Duodenal mucosa (tissue), 2 donors: ENCODE measurements around the gene PAIP2.
A peak's percentile ranks its signal among the peaks of the same experiment; 100 is the strongest.

Experiments
- H3K27ac ChIP-seq: one replicate; pipeline ENCODE4 v1.7.0; 2013; ENCODE audit warnings: low read depth, low read length
- H3K27me3 ChIP-seq, 2 donors: one replicate each; pipeline ENCODE4 v1.7.0; 2013; ENCODE audit warnings: low read length in 2 of 2, control low read depth in 1 of 2; ENCODE audit not compliant: insufficient read depth in 2 of 2, control insufficient read depth in 1 of 2
- H3K36me3 ChIP-seq, 2 donors: one replicate each; pipeline ENCODE4 v1.7.0; 2013; ENCODE audit warnings: low read length in 2 of 2, control low read depth in 1 of 2; ENCODE audit not compliant: insufficient read depth in 2 of 2, control insufficient read depth in 1 of 2
- H3K4me1 ChIP-seq, 2 donors: one replicate each; pipeline ENCODE4 v1.7.0; 2013; ENCODE audit warnings: low read length in 2 of 2, control low read depth in 1 of 2; ENCODE audit not compliant: insufficient read depth in 2 of 2, control insufficient read depth in 1 of 2
- H3K4me3 ChIP-seq, 2 donors: one replicate each; pipeline ENCODE4 v1.7.0; 2013; ENCODE audit warnings: low read length in 2 of 2, low read depth in 1 of 2
- H3K9ac ChIP-seq, 2 donors: one replicate each; pipeline ENCODE4 v1.7.0; 2013; ENCODE audit warnings: low read length in 2 of 2, low read depth in 1 of 2
- H3K9me3 ChIP-seq, 2 donors: one replicate each; pipeline ENCODE4 v1.7.0; 2013; ENCODE audit warnings: low read length in 2 of 2, control low read depth in 1 of 2; ENCODE audit not compliant: control insufficient read depth in 1 of 2

Gene PAIP2

GRCh38 chr5:139397921-139398320 lies 56.3 kb downstream of the PAIP2 start:
- Histone ChIP-seq H3K9ac (no peak overlapping the region), H3K9me3 (no peaks in the 10 kb centered on the region), H3K36me3 (no peaks in the 10 kb centered on the region), H3K27me3 (peaks cover 0 to 10% of the 10 kb centered on the region in 2 donors), H3K4me3 (no peak overlapping the region), H3K4me1 (peaks cover 8 to 13% of the 10 kb centered on the region in 2 donors), H3K27ac (no peak overlapping the region)

- Histone ChIP-seq H3K4me3 (no peak overlapping the region), H3K27me3 (no peaks in the 10 kb centered on the region), H3K9ac (no peak overlapping the region), H3K36me3 (no peaks in the 10 kb centered on the region), H3K27ac (no peak overlapping the region), H3K9me3 (no peaks in the 10 kb centered on the region), H3K4me1 (peaks cover 13 to 15% of the 10 kb centered on the region in 2 donors)
These were observed 58.0 kb downstream of the PAIP2 start for GRCh38 chr5:139399501-139400121.

GRCh38 chr5:139401546-139401945 lies 59.9 kb downstream of the PAIP2 start:
- H3K4me1 ChIP-seq = peaks cover 15 to 17% of the 10 kb centered on the region in 2 donors
- H3K9me3 ChIP-seq = no peaks in the 10 kb centered on the region
- no peak overlapping the region for H3K9ac ChIP-seq
- no peak overlapping the region for H3K4me3 ChIP-seq
- no peaks in the 10 kb centered on the region for H3K27me3 ChIP-seq
- H3K36me3 ChIP-seq = no peaks in the 10 kb centered on the region
- no peak overlapping the region for H3K27ac ChIP-seq

GRCh38 chr5:139402561-139403158 lies 61.0 kb downstream of the PAIP2 start:
- Histone ChIP-seq H3K4me3 (no peak overlapping the region), H3K9me3 (no peaks in the 10 kb centered on the region), H3K27ac (no peak overlapping the region), H3K4me1 (peaks cover 21 to 23% of the 10 kb centered on the region in 2 donors), H3K9ac (no peak overlapping the region), H3K27me3 (no peaks in the 10 kb centered on the region), H3K36me3 (no peaks in the 10 kb centered on the region)

- H3K27me3 ChIP-seq = no peaks in the 10 kb centered on the region
- H3K9ac ChIP-seq = peak overlapping the region; percentile 62 to 77
- H3K4me3 ChIP-seq = peak overlapping the region; percentile 82 to 83
- peaks cover 23 to 26% of the 10 kb centered on the region in 2 donors for H3K4me1 ChIP-seq
- no peaks in the 10 kb centered on the region for H3K9me3 ChIP-seq
- peak overlapping the region; percentile 95 for H3K27ac ChIP-seq
- no peaks in the 10 kb centered on the region for H3K36me3 ChIP-seq
These were observed 61.7 kb downstream of the PAIP2 start for GRCh38 chr5:139403418-139403786.

- Histone ChIP-seq H3K9ac (peak within 1 kb of the TSS; percentile 62 to 77), H3K36me3 (no peaks in the 10 kb centered on the region), H3K27me3 (no peaks in the 10 kb centered on the region), H3K9me3 (no peaks in the 10 kb centered on the region), H3K27ac (peak within 1 kb of the TSS; percentile 95), H3K4me3 (peak within 1 kb of the TSS; percentile 82 to 83), H3K4me1 (peaks cover 23 to 26% of the 10 kb centered on the region in 2 donors)
These were observed 62.3 kb downstream of the PAIP2 start, which contains the start of gene SPATA24 for GRCh38 chr5:139403787-139404483. Gene SPATA24, minus strand, starts transcription at chr5:139404089. Its CDS starts 29 bp downstream, at chr5:139404060.

GRCh38 chr5:139404484-139404840 lies 62.8 kb downstream of the PAIP2 start:
- Histone ChIP-seq H3K4me1 (peaks cover 23 to 26% of the 10 kb centered on the region in 2 donors), H3K4me3 (peak overlapping the region; percentile 82 to 83), H3K9me3 (no peaks in the 10 kb centered on the region)

GRCh38 chr5:139406963-139407362 lies 65.3 kb downstream of the PAIP2 start:
- H3K4me3 ChIP-seq = no peak overlapping the region
- no peaks in the 10 kb centered on the region for H3K9me3 ChIP-seq
- H3K27me3 ChIP-seq = no peaks in the 10 kb centered on the region
- H3K27ac ChIP-seq = no peak overlapping the region
- peaks cover 23 to 26% of the 10 kb centered on the region in 2 donors for H3K4me1 ChIP-seq
- H3K9ac ChIP-seq = no peak overlapping the region
- no peaks in the 10 kb centered on the region for H3K36me3 ChIP-seq

More at GRCh38 chr5:139404484-139404840, 62.8 kb downstream of the PAIP2 start:
- H3K9ac ChIP-seq = peak overlapping the region; percentile 62 to 77
- no peaks in the 10 kb centered on the region for H3K27me3 ChIP-seq
- H3K36me3 ChIP-seq = no peaks in the 10 kb centered on the region
- peak overlapping the region; percentile 95 for H3K27ac ChIP-seq

- H3K9ac ChIP-seq = no peak overlapping the region
- H3K9me3 ChIP-seq = no peaks in the 10 kb centered on the region
- H3K27ac ChIP-seq = no peak overlapping the region
- H3K4me1 ChIP-seq = peaks cover 23 to 26% of the 10 kb centered on the region in 2 donors
- no peaks in the 10 kb centered on the region for H3K27me3 ChIP-seq
- H3K4me3 ChIP-seq = no peak overlapping the region
- no peaks in the 10 kb centered on the region for H3K36me3 ChIP-seq
These were observed 65.9 kb downstream of the PAIP2 start for GRCh38 chr5:139407517-139407916.

GRCh38 chr5:139408191-139408590 lies 66.5 kb downstream of the PAIP2 start:
- H3K4me1 ChIP-seq = peaks cover 19 to 20% of the 10 kb centered on the region in 2 donors
- no peaks in the 10 kb centered on the region for H3K27me3 ChIP-seq
- no peak overlapping the region for H3K9ac ChIP-seq
- H3K36me3 ChIP-seq = no peaks in the 10 kb centered on the region
- no peaks in the 10 kb centered on the region for H3K9me3 ChIP-seq
- no peak overlapping the region for H3K27ac ChIP-seq
- no peak overlapping the region for H3K4me3 ChIP-seq
